ENCODE data around the gene P2RX4.
"Not testable (repeated sequence)": the region's sequence is repeated elsewhere in the genome, so short reads cannot be mapped to it uniquely, and the experiment has no call there.

DNA sequence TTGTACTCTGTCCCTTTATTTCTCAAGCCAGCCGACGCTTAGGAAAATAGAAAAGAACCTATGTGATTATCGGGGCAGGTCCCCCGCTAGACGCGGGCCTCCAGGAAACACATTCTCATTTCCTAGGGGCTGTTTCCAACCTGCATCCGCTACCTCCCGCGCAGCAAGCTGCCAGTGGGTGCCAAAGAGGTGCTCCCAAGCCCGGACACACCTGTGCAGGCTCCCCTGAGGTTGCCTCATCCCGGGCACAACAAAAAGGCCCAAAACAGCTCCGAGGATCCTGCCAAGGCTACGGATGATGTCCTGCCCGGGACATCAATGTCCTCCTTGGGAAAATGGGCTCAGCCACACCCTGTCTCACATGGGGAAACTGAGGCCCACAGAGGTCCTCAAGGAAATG is 71.2 kb downstream of the P2RX4 start:
- TF ChIP-seq, protein P1, sequence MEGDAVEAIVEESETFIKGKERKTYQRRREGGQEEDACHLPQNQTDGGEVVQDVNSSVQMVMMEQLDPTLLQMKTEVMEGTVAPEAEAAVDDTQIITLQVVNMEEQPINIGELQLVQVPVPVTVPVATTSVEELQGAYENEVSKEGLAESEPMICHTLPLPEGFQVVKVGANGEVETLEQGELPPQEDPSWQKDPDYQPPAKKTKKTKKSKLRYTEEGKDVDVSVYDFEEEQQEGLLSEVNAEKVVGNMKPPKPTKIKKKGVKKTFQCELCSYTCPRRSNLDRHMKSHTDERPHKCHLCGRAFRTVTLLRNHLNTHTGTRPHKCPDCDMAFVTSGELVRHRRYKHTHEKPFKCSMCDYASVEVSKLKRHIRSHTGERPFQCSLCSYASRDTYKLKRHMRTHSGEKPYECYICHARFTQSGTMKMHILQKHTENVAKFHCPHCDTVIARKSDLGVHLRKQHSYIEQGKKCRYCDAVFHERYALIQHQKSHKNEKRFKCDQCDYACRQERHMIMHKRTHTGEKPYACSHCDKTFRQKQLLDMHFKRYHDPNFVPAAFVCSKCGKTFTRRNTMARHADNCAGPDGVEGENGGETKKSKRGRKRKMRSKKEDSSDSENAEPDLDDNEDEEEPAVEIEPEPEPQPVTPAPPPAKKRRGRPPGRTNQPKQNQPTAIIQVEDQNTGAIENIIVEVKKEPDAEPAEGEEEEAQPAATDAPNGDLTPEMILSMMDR (IDR thresholded peaks at IDR 0.05; ENCODE audit: low read length): not testable (repeated sequence)
- TF ChIP-seq EZH2 (optimal IDR thresholded peaks at IDR 0.05; ENCODE audit: low read depth, low read length); EZH2phosphoT487 (IDR thresholded peaks at IDR 0.05; ENCODE audit: low read length): not testable (repeated sequence)
